Mucosa of descending colon (tissue), 3 donors: Measurements from ENCODE around the gene LIN28B. TPM values are rescaled to one million over a fixed set of nuclear protein-coding genes. Genes with fewer than 3 reads are reported as not detected.
"Not testable (repeated sequence)": the region's sequence is repeated elsewhere in the genome, so short reads cannot be mapped to it uniquely, and the experiment has no call there.

Experiments used
- ATAC-seq: fragments of 200-7000 bp; cut with Tn5 transposase; one replicate; pipeline ENCODE4 v1.9.1; 2020; ENCODE audit warnings: mild to moderate bottlenecking, moderate library complexity
- DNase-seq, 3 donors: peaks; one replicate each; pipeline ENCODE4 v3.0.0-alpha.2; 2020
- H3K36me3 ChIP-seq: fragments of 200-600 bp; one replicate; pipeline ENCODE4 v1.8.0; 2021; ENCODE audit warnings: low read depth, mild to moderate bottlenecking
- H3K4me1 ChIP-seq: fragments of 200-600 bp; one replicate; pipeline ENCODE4 v1.8.0; 2021; ENCODE audit warnings: low read depth, mild to moderate bottlenecking
- H3K4me3 ChIP-seq: fragments of 200-600 bp; one replicate; pipeline ENCODE4 v1.8.0; 2021; ENCODE audit warnings: mild to moderate bottlenecking
- H3K9me3 ChIP-seq: fragments of 200-600 bp; one replicate; pipeline ENCODE4 v1.8.0; 2021; ENCODE audit warnings: mild to moderate bottlenecking
- intact Hi-C, 2 donors: fragments of 100-400 bp; cut with DNase I in 1 of 2; cut with micrococcal nuclease in 1 of 2; formaldehyde crosslinking; loops; one replicate each; pipeline versions ENCODE4 v1.11.0 to v1.11.1; 2022; cut with DNase I, micrococcal nuclease
- total RNA-seq, 3 donors: library from RNA; stranded (reverse); fragmentation: NEBNext Ultra II Directional in 2 of 3; extraction: Animal tissue kit (Norgen Biotek cat#: 25700) in 2 of 3; gene quantifications; one replicate each; pipeline versions ENCODE4 v1.2.1 to v1.2.4, GENCODE V29; 2021 to 2023
- TF ChIP-seq, protein P1 (sequence below): fragments of 200-600 bp; IDR thresholded peaks from one replicate; pipeline ENCODE4 v1.8.0; 2022; ENCODE audit warnings: antibody characterized with exemption, mild to moderate bottlenecking
- donor health status: DM: no; HTN: no; CAD: no; lungs with moderate emphysema.
- donor health status: DM: no; HTN: no; CAD: no.
- donor health status: DM: no; HTN: yes; CAD: no.

LIN28B gene
- total RNA-seq, 3 donors from 2014 or later: not detected

DNA sequence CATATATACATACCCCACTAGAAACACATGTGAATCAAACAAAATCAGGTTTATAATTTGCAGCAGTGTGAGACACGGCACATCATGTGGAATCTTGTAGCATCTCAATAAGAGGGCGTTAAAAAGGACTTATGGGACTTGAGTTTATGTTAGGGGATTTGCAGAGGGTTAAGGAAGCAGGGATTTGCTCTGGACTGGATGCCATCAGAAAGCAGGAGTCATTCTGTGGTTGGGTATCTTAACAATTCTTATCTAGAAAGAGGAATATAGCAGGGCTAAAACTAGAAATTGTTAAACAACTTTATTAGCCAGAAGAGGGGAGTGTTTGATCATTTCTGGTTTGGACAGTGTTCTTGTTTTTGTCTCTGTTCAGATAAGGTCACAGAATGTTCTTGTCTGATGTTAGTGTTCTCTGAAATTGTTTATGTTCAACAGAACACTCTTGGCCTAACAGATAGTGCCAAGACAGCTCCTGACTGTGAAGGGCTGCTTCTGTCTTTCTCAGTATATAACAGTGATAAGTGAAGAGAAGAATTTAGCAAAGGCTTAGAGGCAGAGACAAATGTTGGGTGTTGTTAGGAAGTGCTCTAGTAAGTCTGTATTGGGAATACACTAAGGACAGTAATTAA is 39.2 kb downstream of the LIN28B start:
- Histone ChIP-seq H3K4me3 (no peak overlapping the region), H3K36me3 (no peaks in the 10 kb centered on the region), H3K4me1 (no peaks in the 10 kb centered on the region), H3K9me3 (no peaks in the 10 kb centered on the region)
- intact Hi-C loops: no loop called here
- DNase-seq (no peak), ATAC-seq (no peak)
- TF ChIP-seq, protein P1, sequence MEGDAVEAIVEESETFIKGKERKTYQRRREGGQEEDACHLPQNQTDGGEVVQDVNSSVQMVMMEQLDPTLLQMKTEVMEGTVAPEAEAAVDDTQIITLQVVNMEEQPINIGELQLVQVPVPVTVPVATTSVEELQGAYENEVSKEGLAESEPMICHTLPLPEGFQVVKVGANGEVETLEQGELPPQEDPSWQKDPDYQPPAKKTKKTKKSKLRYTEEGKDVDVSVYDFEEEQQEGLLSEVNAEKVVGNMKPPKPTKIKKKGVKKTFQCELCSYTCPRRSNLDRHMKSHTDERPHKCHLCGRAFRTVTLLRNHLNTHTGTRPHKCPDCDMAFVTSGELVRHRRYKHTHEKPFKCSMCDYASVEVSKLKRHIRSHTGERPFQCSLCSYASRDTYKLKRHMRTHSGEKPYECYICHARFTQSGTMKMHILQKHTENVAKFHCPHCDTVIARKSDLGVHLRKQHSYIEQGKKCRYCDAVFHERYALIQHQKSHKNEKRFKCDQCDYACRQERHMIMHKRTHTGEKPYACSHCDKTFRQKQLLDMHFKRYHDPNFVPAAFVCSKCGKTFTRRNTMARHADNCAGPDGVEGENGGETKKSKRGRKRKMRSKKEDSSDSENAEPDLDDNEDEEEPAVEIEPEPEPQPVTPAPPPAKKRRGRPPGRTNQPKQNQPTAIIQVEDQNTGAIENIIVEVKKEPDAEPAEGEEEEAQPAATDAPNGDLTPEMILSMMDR: no peak

DNA sequence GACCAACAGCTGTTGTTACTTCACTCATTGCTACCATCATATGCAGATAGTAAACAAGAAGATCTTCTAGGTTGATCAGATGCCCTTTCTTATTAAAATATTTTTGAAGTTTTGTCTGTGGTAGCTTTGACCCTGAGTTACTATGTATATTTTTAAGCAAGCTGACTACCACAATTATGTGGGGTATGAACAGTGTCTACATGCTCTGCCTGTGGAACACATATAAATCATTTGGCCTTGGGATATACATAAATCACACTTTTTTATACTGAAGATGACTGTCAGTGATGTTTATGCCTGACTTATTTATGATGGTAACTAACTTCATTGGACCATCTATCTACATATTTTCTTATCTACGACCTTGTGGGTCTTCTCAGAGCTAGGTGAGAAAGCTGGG is 44.2 kb downstream of the LIN28B start:
- no peak for DNase-seq
- Histone ChIP-seq H3K36me3 (no peaks in the 10 kb centered on the region), H3K4me3 (no peak overlapping the region), H3K9me3 (no peaks in the 10 kb centered on the region), H3K4me1 (no peaks in the 10 kb centered on the region)
- TF ChIP-seq, protein P1: no peak
- intact Hi-C loops: no loop called here
- ATAC-seq: no peak

DNA sequence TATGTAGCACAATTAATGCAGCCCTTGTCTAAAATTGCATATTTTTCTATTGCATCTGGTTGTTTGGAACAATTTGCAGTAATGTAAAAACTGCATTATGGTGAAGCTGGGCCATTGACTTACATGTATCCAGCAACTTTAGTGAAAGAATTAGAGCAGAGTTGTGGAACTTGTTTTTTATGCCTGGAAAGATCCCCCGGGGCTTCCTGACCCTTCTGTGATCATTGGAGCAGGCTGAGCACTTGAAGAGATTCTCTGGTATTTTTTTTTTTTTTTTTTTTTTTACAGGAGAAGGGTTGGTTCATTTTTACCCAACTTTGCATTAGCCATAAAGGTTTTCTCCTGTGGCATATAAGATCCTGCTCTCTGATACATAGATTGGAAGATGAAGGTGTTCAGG is 45.0 kb downstream of the LIN28B start:
- DNase-seq (no peak), ATAC-seq (no peak)
- Histone ChIP-seq H3K9me3 (no peaks in the 10 kb centered on the region), H3K4me3 (no peak overlapping the region), H3K36me3 (no peaks in the 10 kb centered on the region), H3K4me1 (no peaks in the 10 kb centered on the region)
- intact Hi-C loops: no loop called here
- TF ChIP-seq, protein P1: no peak

DNA sequence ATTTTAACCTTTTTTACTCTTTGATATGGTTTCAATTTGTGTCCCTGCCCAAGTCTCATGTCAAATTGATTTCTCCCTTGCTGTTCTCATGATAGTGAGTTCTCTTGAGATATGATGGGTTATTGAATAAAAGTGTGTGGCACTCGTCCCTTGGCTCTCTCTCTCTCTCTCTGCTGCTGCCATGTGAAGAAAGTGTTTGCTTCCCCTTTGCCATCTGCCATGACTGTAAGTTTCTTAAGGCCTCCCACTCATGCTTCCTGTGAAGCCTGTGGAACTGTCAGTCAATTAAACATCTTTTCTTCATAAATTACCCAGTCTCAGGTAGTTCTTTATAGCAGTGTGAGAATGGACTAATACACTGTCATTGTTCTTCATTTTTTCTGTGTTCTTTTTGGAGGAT is 48.5 kb downstream of the LIN28B start:
- intact Hi-C loops: no loop called here
- TF ChIP-seq, protein P1: no peak
- Histone ChIP-seq H3K36me3 (no peaks in the 10 kb centered on the region), H3K4me3 (no peak overlapping the region), H3K9me3 (no peaks in the 10 kb centered on the region), H3K4me1 (no peaks in the 10 kb centered on the region)
- ATAC-seq (no peak), DNase-seq (no peak)

DNA sequence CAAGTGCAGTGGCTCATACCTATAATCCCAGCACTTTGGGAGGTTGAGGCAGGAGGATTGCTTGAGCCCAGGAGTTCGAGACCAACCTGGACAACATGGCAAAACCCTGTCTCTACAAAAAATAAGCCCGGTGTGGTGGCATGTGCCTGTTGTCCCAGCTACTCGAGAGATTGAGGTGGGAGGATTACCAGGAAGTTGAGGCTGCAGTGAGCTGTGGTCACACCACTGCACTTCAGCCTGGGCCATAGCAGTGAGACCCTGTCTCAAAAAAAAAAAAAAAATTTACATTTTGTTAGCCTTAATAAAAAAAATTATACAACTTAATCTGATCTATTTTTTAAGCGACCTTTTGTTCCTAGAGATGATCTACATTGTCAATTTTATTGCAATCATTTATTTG is 56.6 kb downstream of the LIN28B start:
- H3K4me3 ChIP-seq, intact Hi-C loops, H3K4me1 ChIP-seq, DNase-seq, H3K9me3 ChIP-seq, H3K36me3 ChIP-seq, ATAC-seq: not testable (repeated sequence)

DNA sequence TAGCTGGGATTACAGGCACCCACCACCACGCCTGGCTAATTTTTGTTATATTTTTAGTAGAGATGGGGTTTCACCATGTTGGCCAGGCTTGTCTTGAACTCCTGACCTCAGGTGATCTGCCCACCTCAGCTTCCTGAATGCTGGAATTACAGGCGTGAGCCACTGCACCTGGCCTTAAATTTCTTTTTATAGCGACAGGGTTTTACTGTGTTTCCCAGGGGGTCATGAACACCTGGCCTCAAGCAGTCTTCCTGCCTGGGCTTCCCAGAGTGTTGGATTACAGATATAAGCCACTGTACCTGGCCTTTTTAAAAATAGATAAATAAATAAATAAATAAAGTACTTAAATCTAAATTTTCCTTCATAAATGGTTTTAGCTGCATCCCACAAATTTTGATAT is 57.5 kb downstream of the LIN28B start:
- TF ChIP-seq, protein P1: no peak
- no peak for DNase-seq
- no peaks in the 10 kb centered on the region for H3K4me1 ChIP-seq
- intact Hi-C loops: no loop called here
- no peaks in the 10 kb centered on the region for H3K36me3 ChIP-seq
- no peak for ATAC-seq
- no peak overlapping the region for H3K4me3 ChIP-seq
- H3K9me3 ChIP-seq: no peaks in the 10 kb centered on the region
